ENCODE data around the gene RNF10.

Gene RNF10

DNA sequence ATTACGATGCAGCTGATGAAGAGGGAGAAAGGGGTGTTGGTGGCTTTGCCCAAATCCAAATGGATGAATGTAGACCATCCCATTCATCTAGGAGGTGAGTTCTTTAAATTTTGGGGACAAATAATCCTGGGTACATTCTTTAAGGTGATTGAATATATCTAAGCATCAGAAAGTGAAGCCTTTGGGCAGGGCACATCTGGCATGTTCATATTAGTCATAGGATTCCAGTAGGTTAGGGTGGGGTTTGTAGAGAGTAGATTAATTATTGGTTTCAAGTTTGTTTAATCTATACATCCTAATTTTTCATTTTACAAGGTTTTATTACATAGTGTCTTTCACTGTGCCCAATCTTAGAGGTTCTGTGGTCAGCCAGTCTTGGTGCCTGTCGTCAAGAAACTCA is 23.4 kb downstream of the RNF10 start:
- no peak for DNase-seq (ENCODE audit: low spot score)
- TF ChIP-seq, protein P1, sequence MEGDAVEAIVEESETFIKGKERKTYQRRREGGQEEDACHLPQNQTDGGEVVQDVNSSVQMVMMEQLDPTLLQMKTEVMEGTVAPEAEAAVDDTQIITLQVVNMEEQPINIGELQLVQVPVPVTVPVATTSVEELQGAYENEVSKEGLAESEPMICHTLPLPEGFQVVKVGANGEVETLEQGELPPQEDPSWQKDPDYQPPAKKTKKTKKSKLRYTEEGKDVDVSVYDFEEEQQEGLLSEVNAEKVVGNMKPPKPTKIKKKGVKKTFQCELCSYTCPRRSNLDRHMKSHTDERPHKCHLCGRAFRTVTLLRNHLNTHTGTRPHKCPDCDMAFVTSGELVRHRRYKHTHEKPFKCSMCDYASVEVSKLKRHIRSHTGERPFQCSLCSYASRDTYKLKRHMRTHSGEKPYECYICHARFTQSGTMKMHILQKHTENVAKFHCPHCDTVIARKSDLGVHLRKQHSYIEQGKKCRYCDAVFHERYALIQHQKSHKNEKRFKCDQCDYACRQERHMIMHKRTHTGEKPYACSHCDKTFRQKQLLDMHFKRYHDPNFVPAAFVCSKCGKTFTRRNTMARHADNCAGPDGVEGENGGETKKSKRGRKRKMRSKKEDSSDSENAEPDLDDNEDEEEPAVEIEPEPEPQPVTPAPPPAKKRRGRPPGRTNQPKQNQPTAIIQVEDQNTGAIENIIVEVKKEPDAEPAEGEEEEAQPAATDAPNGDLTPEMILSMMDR (IDR thresholded peaks at IDR 0.05; ENCODE audit: extremely low read depth, missing control alignments): no peak

DNA sequence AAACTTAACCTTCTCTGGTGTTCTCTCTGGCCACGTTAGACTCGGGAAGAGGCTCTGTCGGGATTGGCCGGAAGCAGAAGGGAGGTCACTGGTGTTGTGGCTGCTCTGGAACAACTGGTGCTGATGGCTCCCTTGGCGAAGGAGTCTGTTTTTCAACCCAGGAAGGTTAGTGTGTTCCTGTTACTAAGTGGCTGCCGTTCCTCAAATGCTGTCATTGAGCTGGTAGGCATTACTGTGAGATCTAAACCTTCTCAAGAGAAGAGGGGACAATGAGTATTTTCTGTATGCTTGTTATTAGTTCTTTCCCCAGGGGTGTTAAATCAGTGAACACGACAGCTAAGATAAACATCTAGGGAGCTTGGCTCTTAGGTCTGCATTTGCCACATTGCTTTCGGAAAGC is 28.8 kb downstream of the RNF10 start:
- TF ChIP-seq, protein P1 (IDR thresholded peaks at IDR 0.05; ENCODE audit: extremely low read depth, missing control alignments): no peak
- DNase-seq (ENCODE audit: low spot score): no peak

DNA sequence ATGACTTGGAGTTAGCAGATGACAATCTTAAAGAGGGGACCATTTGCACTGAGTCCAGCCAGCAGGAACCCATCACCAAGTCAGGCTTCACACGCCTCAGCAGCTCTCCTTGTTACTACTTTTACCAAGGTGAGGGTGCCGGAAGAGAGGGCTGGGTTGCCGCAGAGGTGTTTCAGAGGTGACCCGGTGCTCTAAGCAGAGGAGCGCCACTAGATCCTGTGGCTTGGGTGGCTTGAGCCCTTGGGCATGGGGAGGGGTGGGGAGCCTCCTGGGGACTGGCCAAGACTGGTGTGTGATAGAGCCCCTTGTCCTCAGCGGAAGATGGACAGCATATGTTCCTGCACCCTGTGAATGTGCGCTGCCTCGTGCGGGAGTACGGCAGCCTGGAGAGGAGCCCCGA is 29.3 kb downstream of the RNF10 start:
- TF ChIP-seq, protein P1 (IDR thresholded peaks at IDR 0.05; ENCODE audit: extremely low read depth, missing control alignments): no peak
- DNase-seq (ENCODE audit: low spot score): no peak

DNA sequence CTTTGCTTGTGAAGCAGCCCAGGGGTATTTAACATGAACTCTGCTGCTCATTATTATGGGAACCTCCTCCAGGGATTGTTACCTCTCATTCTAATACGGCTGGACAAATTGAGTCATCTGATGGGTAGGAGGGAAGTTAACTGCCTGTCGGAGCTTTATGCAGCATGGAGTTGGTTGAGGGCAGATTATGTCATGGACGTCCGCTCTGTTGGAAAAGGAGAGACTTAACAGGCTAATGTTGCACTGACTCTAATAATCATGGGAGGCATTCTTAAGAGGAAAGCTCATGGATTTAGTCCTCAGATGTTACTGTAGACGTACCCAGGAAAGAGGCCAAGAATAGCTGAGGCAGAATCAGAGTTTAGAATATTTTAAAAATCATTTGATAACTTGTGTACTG is 37.1 kb downstream of the RNF10 start:
- TF ChIP-seq, protein P1 (IDR thresholded peaks at IDR 0.05; ENCODE audit: extremely low read depth, missing control alignments): no peak
- no peak for DNase-seq (ENCODE audit: low spot score)

DNA sequence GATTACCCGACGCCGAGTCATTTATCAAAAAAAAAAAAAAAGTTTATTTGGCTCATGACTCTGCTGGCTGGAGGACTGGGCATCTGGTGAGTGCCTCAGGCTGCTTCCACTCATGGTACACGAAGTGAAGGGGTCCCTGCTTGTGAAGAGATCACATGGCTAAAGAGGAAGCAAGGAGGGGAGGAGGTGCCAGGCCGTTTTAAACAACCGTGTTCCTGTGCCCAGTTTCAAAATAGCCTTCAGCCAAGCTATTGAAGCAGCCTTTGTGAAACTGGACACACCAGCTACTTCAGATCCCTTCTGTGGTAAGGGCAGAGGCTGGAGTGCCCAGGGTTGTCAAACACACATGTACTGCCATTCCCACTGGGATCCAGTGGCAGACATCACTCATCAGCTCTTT is 39.4 kb downstream of the RNF10 start:
- DNase-seq (ENCODE audit: low spot score): no peak
- TF ChIP-seq, protein P1 (IDR thresholded peaks at IDR 0.05; ENCODE audit: extremely low read depth, missing control alignments): no peak

DNA sequence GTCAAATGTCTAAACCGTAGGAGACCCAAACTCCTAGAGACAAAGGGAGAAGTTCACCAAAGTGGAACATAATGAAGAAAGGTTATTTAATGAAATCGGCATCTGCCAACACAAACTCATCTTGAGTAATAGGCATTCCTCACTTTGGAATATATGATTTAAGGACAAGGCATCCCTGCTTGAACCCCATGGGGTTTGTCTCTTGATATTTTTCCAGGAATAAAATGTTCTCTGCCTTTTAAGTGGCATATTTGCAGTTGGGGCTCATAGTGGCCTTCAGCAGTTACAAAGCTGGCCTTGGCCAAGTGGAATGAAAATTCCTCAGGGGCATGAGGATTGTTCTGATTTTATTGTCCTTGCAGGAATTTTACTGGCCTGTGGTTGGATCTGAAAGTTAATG is 40.0 kb downstream of the RNF10 start:
- DNase-seq (ENCODE audit: low spot score): no peak
- TF ChIP-seq, protein P1 (IDR thresholded peaks at IDR 0.05; ENCODE audit: extremely low read depth, missing control alignments): no peak

DNA sequence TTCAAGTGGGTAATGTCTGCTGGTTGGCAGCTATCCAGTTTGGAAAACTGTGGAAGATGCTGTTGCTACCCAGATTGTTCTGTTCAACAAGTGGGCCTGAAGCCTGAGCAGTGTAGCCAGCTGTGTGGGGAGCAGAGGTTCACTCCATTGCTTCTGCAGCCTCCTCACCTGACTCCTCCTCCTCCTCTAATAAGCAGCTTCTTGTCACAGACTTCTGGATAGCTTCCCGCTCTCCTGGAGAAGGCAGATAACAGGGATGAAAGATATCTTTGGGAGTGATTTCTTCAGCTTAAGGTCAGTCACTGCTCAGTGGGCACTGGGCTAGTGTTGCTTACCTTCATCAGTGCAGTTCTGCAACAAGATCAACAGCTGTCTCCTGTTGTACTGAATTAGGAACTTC is 45.0 kb downstream of the RNF10 start:
- DNase-seq (ENCODE audit: low spot score): no peak
- TF ChIP-seq, protein P1 (IDR thresholded peaks at IDR 0.05; ENCODE audit: extremely low read depth, missing control alignments): no peak
